Neural cell (in vitro differentiated cells): ENCODE data around the gene COL4A2. TPM values are rescaled to one million over a fixed set of nuclear protein-coding genes. Genes with fewer than 3 reads are reported as not detected.

Source experiments
- H2AFZ ChIP-seq: fragments of 200-600, 300-800 bp; sonication (generic), shearing (Covaris generic); 2 replicates; pipeline ENCODE4 v1.6.0; 2014; ENCODE audit warnings: low read depth, mild to moderate bottlenecking, antibody characterized with exemption, low read length, moderate library complexity
- H3F3A ChIP-seq: fragments of 200-600 bp; shearing (Covaris generic); 2 replicates; pipeline ENCODE4 v1.6.1; 2016; ENCODE audit warnings: mild to moderate bottlenecking, moderate library complexity, mixed read lengths, antibody characterized with exemption, low read length; ENCODE audit not compliant: insufficient read depth, poor library complexity, severe bottlenecking
- H3K27ac ChIP-seq: fragments of 200-600, 300-800 bp; sonication (generic), shearing (Covaris generic); 2 replicates; pipeline ENCODE4 v1.5.1; 2014; ENCODE audit warnings: mild to moderate bottlenecking, low read length, moderate library complexity
- H3K27me3 ChIP-seq: fragments of 300-800, 200-600 bp; sonication (generic), shearing (Covaris generic); 2 replicates; pipeline ENCODE4 v1.6.0; 2014; ENCODE audit warnings: mild to moderate bottlenecking, low read depth, low read length, moderate library complexity; ENCODE audit not compliant: insufficient read depth
- H3K36me3 ChIP-seq: fragments of 300-800, 200-600 bp; sonication (generic), shearing (Covaris generic); 2 replicates; pipeline ENCODE4 v1.5.1; 2014; ENCODE audit warnings: mild to moderate bottlenecking, antibody characterized with exemption, low read length, moderate library complexity; ENCODE audit not compliant: insufficient read depth
- H3K4me2 ChIP-seq: fragments of 300-800, 200-600 bp; sonication (generic), shearing (Covaris generic); 2 replicates; pipeline ENCODE4 v1.6.0; 2014; ENCODE audit warnings: mild to moderate bottlenecking, low read length
- H3K4me3 ChIP-seq: fragments of 300-800, 200-600 bp; sonication (generic), shearing (Covaris generic); 2 replicates; pipeline ENCODE4 v1.5.1; 2014; ENCODE audit warnings: mild to moderate bottlenecking, low read length, moderate library complexity
- H3K79me2 ChIP-seq: fragments of 200-600 bp; shearing (Covaris generic); replicated peaks from 2 replicates; pipeline ENCODE4 v1.6.0; 2014; ENCODE audit warnings: mild to moderate bottlenecking, low read length, moderate library complexity; ENCODE audit not compliant: insufficient read depth
- H3K9ac ChIP-seq: fragments of 300-800, 200-600 bp; sonication (generic), shearing (Covaris generic); 2 replicates; pipeline ENCODE4 v1.6.1; 2016; ENCODE audit warnings: mild to moderate bottlenecking, low read length, mixed read lengths
- H3K9me2 ChIP-seq: fragments of 200-600 bp; shearing (Covaris generic); 2 replicates; pipeline ENCODE4 v1.6.1; 2016; ENCODE audit warnings: mild to moderate bottlenecking, low read length, mixed read lengths; ENCODE audit not compliant: insufficient read depth
- H3K9me3 ChIP-seq: fragments of 200-600, 300-800 bp; sonication (generic), shearing (Covaris generic); 2 replicates; pipeline ENCODE4 v1.6.1; 2016; ENCODE audit warnings: mild to moderate bottlenecking, mixed run types, low read length, moderate library complexity, mixed read lengths
- H4K20me1 ChIP-seq: fragments of 200-600 bp; shearing (Covaris generic); 2 replicates; pipeline ENCODE4 v1.6.1; 2016; ENCODE audit warnings: mild to moderate bottlenecking, mixed run types; ENCODE audit not compliant: insufficient read depth
- EP300 ChIP-seq: fragments of 450-650 bp; conservative IDR thresholded peaks from 2 replicates; pipeline ENCODE4 v1.6.1; 2014; ENCODE audit warnings: antibody characterized with exemption, mild to moderate bottlenecking, moderate library complexity; ENCODE audit not compliant: poor library complexity, severe bottlenecking
- EZH2 ChIP-seq: fragments of 200-600, 300-800 bp; shearing (Covaris generic), sonication (generic); IDR thresholded peaks from 2 replicates; pipeline ENCODE4 v1.6.1; 2014; ENCODE audit warnings: antibody characterized with exemption, low read length, borderline replicate concordance, mild to moderate bottlenecking; ENCODE audit not compliant: insufficient read depth, poor library complexity, severe bottlenecking
- MXI1 ChIP-seq: fragments of 450-650 bp; conservative IDR thresholded peaks from 2 replicates; pipeline ENCODE4 v1.6.1; 2014; ENCODE audit warnings: antibody characterized with exemption, mild to moderate bottlenecking; ENCODE audit not compliant: poor library complexity, severe bottlenecking
- POLR2AphosphoS5 ChIP-seq: IDR thresholded peaks from 2 replicates; pipeline ENCODE4 v1.6.1; 2012
- RAD21 ChIP-seq: fragments of 450-650 bp; conservative IDR thresholded peaks from 2 replicates; pipeline ENCODE4 v1.6.1; 2014; ENCODE audit warnings: antibody characterized with exemption, mild to moderate bottlenecking, moderate library complexity
- SMC3 ChIP-seq: fragments of 450-650 bp; conservative IDR thresholded peaks from 2 replicates; pipeline ENCODE4 v1.6.1; 2014; ENCODE audit warnings: antibody characterized with exemption, mild to moderate bottlenecking, moderate library complexity; ENCODE audit not compliant: poor library complexity
- TAF1 ChIP-seq: IDR thresholded peaks from 2 replicates; pipeline ENCODE4 v1.6.1; 2012; ENCODE audit warnings: low read depth
- polyA plus RNA-seq: library from polyadenylated mRNA; depleted of rRNA; stranded (reverse); fragments of >200 nt; gene quantifications from 2 replicates; pipeline ENCODE4 v1.2.3, GENCODE V29; 2014
- TF ChIP-seq, protein P1 (sequence below): IDR thresholded peaks from 2 replicates; pipeline ENCODE4 v1.6.1; 2012; ENCODE audit warnings: borderline replicate concordance
- TF ChIP-seq, protein P2 (sequence below): fragments of 450-650 bp; IDR thresholded peaks from 2 replicates; pipeline ENCODE4 v1.5.1; 2014; ENCODE audit warnings: antibody characterized with exemption, mild to moderate bottlenecking, moderate library complexity; ENCODE audit not compliant: poor library complexity, severe bottlenecking

The COL4A2 gene
- polyA plus RNA-seq, 1 donor from 2014 or later = 30.8 TPM

DNA sequence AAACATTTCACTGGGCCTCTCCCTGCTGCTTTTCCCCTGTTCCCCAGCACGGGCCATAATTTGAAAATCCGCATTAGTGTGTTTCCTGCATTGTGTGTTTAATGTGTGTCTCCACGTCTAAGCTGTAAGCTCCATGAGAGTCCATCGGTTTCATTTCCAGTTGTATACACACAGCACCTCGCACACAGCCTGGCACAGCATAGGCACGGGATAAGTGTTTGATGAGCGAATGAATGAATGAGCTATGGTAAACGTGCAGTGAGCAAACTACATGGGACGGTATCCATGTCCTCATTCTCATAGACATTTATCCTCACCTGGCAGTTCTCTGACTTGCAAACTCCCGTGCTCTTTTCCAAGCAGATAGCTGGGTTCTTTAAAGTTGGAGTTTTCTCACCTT, 148.4 kb downstream of the COL4A2 start:
- no peaks in the 10 kb centered on the region for H4K20me1 ChIP-seq
- H3K9ac ChIP-seq = no peak overlapping the region
- no peaks in the 10 kb centered on the region for H3K27me3 ChIP-seq
- no peak overlapping the region for H3K27ac ChIP-seq
- no peaks in the 10 kb centered on the region for H3K36me3 ChIP-seq
- no peaks in the 10 kb centered on the region for H3K9me2 ChIP-seq
- no peak overlapping the region for H3K4me3 ChIP-seq
- no peaks in the 10 kb centered on the region for H3K79me2 ChIP-seq
- TF ChIP-seq, protein P1, sequence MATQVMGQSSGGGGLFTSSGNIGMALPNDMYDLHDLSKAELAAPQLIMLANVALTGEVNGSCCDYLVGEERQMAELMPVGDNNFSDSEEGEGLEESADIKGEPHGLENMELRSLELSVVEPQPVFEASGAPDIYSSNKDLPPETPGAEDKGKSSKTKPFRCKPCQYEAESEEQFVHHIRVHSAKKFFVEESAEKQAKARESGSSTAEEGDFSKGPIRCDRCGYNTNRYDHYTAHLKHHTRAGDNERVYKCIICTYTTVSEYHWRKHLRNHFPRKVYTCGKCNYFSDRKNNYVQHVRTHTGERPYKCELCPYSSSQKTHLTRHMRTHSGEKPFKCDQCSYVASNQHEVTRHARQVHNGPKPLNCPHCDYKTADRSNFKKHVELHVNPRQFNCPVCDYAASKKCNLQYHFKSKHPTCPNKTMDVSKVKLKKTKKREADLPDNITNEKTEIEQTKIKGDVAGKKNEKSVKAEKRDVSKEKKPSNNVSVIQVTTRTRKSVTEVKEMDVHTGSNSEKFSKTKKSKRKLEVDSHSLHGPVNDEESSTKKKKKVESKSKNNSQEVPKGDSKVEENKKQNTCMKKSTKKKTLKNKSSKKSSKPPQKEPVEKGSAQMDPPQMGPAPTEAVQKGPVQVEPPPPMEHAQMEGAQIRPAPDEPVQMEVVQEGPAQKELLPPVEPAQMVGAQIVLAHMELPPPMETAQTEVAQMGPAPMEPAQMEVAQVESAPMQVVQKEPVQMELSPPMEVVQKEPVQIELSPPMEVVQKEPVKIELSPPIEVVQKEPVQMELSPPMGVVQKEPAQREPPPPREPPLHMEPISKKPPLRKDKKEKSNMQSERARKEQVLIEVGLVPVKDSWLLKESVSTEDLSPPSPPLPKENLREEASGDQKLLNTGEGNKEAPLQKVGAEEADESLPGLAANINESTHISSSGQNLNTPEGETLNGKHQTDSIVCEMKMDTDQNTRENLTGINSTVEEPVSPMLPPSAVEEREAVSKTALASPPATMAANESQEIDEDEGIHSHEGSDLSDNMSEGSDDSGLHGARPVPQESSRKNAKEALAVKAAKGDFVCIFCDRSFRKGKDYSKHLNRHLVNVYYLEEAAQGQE = no peak
- no peak for TF ChIP-seq SMC3
- no peak overlapping the region for H2AFZ ChIP-seq
- no peaks in the 10 kb centered on the region for H3K9me3 ChIP-seq
- H3F3A ChIP-seq = no peaks in the 10 kb centered on the region
- H3K4me2 ChIP-seq = no peak overlapping the region

DNA sequence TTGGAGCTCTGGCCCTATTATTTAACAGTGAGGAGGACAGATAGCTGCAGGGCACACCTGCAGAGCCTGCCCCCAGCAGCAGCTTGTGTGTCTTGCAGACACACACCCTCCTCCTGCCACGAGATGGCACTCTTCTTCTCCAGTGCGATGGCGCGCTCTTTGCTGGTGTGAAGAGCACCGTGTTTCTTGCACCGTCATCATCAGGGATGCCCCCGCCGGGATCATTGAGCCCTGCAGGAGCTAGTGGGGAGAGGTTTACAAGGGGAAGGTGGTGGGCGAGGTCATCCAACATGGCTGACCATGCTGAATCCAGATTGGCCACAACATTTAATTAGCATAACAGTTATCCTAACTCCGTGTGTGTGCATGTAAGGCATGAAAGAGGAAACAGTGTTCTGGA, 148.9 kb downstream of the COL4A2 start:
- no peak overlapping the region for H2AFZ ChIP-seq
- no peak overlapping the region for H3K9ac ChIP-seq
- H4K20me1 ChIP-seq = no peaks in the 10 kb centered on the region
- H3F3A ChIP-seq = no peaks in the 10 kb centered on the region
- TF ChIP-seq EZH2 (no peak), SMC3 (peak; percentile 89), MXI1 (no peak), TAF1 (no peak), RAD21 (peak; percentile 82), EP300 (no peak), POLR2AphosphoS5 (no peak)
- TF ChIP-seq, protein P2, sequence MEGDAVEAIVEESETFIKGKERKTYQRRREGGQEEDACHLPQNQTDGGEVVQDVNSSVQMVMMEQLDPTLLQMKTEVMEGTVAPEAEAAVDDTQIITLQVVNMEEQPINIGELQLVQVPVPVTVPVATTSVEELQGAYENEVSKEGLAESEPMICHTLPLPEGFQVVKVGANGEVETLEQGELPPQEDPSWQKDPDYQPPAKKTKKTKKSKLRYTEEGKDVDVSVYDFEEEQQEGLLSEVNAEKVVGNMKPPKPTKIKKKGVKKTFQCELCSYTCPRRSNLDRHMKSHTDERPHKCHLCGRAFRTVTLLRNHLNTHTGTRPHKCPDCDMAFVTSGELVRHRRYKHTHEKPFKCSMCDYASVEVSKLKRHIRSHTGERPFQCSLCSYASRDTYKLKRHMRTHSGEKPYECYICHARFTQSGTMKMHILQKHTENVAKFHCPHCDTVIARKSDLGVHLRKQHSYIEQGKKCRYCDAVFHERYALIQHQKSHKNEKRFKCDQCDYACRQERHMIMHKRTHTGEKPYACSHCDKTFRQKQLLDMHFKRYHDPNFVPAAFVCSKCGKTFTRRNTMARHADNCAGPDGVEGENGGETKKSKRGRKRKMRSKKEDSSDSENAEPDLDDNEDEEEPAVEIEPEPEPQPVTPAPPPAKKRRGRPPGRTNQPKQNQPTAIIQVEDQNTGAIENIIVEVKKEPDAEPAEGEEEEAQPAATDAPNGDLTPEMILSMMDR = peak; percentile 90
- TF ChIP-seq, protein P1 = no peak
- no peak overlapping the region for H3K27ac ChIP-seq
- H3K4me2 ChIP-seq = no peak overlapping the region
- no peaks in the 10 kb centered on the region for H3K79me2 ChIP-seq
- no peaks in the 10 kb centered on the region for H3K9me2 ChIP-seq
- no peak overlapping the region for H3K4me3 ChIP-seq
- H3K27me3 ChIP-seq = no peaks in the 10 kb centered on the region
- H3K9me3 ChIP-seq = no peaks in the 10 kb centered on the region
- H3K36me3 ChIP-seq = no peaks in the 10 kb centered on the region
